ENCODE measurements around the gene STAU1.
A peak's percentile ranks its signal among the peaks of the same experiment; 100 is the strongest.
"Not testable (repeated sequence)": the region's sequence is repeated elsewhere in the genome, so short reads cannot be mapped to it uniquely, and the experiment has no call there.

The STAU1 gene

GRCh38 chr20:49112596-49113274 is 75.4 kb downstream of the STAU1 start:
- no peak for DNase-seq

GRCh38 chr20:49110767-49111694 is 77.1 kb downstream of the STAU1 start:
- no peak for DNase-seq

GRCh38 chr20:49106328-49106727 is 81.8 kb downstream of the STAU1 start:
- DNase-seq, result no peak

- not testable (repeated sequence) for DNase-seq
Observed at GRCh38 chr20:49104979-49105547, 83.1 kb downstream of the STAU1 start.

- no peak for DNase-seq
Observed at GRCh38 chr20:49104365-49104648, 83.8 kb downstream of the STAU1 start.

GRCh38 chr20:49103647-49104364 is 84.3 kb downstream of the STAU1 start:
- DNase-seq, result no peak

- no peak for DNase-seq
Observed at GRCh38 chr20:49103019-49103418, 85.1 kb downstream of the STAU1 start.

- DNase-seq, result peak; percentile 4
Observed at GRCh38 chr20:49100972-49101371, 87.2 kb downstream of the STAU1 start.

GRCh38 chr20:49100292-49100691 is 87.8 kb downstream of the STAU1 start:
- not testable (repeated sequence) for DNase-seq

GRCh38 chr20:49099011-49099410 is 89.1 kb downstream of the STAU1 start:
- DNase-seq, result no peak

- no peak for DNase-seq
Observed at GRCh38 chr20:49098136-49098535, 90.0 kb downstream of the STAU1 start.

GRCh38 chr20:49097159-49097558 is 91.0 kb downstream of the STAU1 start:
- no peak for DNase-seq

- no peak for DNase-seq
Observed at GRCh38 chr20:49096203-49096730, 91.9 kb downstream of the STAU1 start.

GRCh38 chr20:49091762-49092161 is 96.4 kb downstream of the STAU1 start:
- no peak for DNase-seq

- no peak for DNase-seq
Observed at GRCh38 chr20:49091104-49091503, 97.0 kb downstream of the STAU1 start.

- not testable (repeated sequence) for DNase-seq
Observed at GRCh38 chr20:49082295-49082694, 105.8 kb downstream of the STAU1 start.

GRCh38 chr20:49078310-49078709 is 109.8 kb downstream of the STAU1 start:
- no peak for DNase-seq

- DNase-seq, result no peak
Observed at GRCh38 chr20:49074521-49074920, 113.6 kb downstream of the STAU1 start.

All from CD4-positive, alpha-beta T cell treated with Interleukin-10 for 1 hour (primary cell).